A673 (cell line): ENCODE data around the gene DYNC1LI2. TPM values are rescaled to one million over a fixed set of nuclear protein-coding genes. Genes with fewer than 3 reads are reported as not detected.

Experiments used
- BruUV-seq: library from RNA; stranded (reverse); fragments of 400-500 nt; replicated peaks from 2 replicates; lab custom pipeline; 2021; lab: Mats Ljungman, UMichigan
- CTCF ChIA-PET: fragments of 300-600 bp; sonication (Branson Sonifier 250); formaldehyde crosslinking; loops from one replicate; lab custom pipeline; 2022; ENCODE audit warnings: antibody characterized with exemption; lab: Charles Lee
- POLR2A ChIA-PET: fragments of 300-600 bp; sonication (Branson Sonifier 250); formaldehyde crosslinking; loops from one replicate; lab custom pipeline; 2022; ENCODE audit warnings: antibody characterized with exemption; ENCODE audit not compliant: low non-redundant PET; lab: Charles Lee
- DNase-seq: peaks from one replicate; pipeline ENCODE4 v3.0.0-alpha.2; 2015; ENCODE audit warnings: low spot score
- H3K27ac ChIP-seq: fragments of 200-600 bp; sonication (generic); 2 replicates; pipeline ENCODE4 v1.5.1; 2016; ENCODE audit warnings: mixed run types, low read depth, mild to moderate bottlenecking, mixed read lengths, antibody characterized with exemption, low read length; ENCODE audit not compliant: poor library complexity, severe bottlenecking
- H3K27me3 ChIP-seq: fragments of 200-600 bp; sonication (generic); replicated peaks from 2 replicates; pipeline ENCODE4 v1.6.1; 2017; ENCODE audit warnings: mixed run types, low read depth, mild to moderate bottlenecking, mixed read lengths, antibody characterized with exemption, low read length; ENCODE audit not compliant: insufficient read depth, poor library complexity
- H3K36me3 ChIP-seq: fragments of 200-600 bp; sonication (generic); 2 replicates; pipeline ENCODE4 v1.6.1; 2016; ENCODE audit warnings: mixed run types, mild to moderate bottlenecking, mixed read lengths, antibody characterized with exemption, low read length; ENCODE audit not compliant: insufficient read depth, poor library complexity, severe bottlenecking
- H3K4me1 ChIP-seq: fragments of 200-600 bp; sonication (generic); 2 replicates; pipeline ENCODE4 v1.6.1; 2017; ENCODE audit warnings: mixed run types, mild to moderate bottlenecking, mixed read lengths, antibody characterized with exemption, low read length; ENCODE audit not compliant: insufficient read depth, poor library complexity, severe bottlenecking
- H3K4me3 ChIP-seq: fragments of 200-600 bp; sonication (generic); 2 replicates; pipeline ENCODE4 v1.5.1; 2016; ENCODE audit warnings: low read depth, mixed run types, mild to moderate bottlenecking, mixed read lengths, low read length; ENCODE audit not compliant: poor library complexity, severe bottlenecking
- H3K9me3 ChIP-seq: fragments of 200-600 bp; sonication (generic); 2 replicates; pipeline ENCODE4 v1.6.1; 2016; ENCODE audit warnings: mixed run types, low read depth, mild to moderate bottlenecking, mixed read lengths, antibody characterized with exemption, low read length; ENCODE audit not compliant: poor library complexity, severe bottlenecking
- CTCF ChIP-seq: fragments of 300-800, 200-600 bp; sonication (generic); conservative IDR thresholded peaks from 2 replicates; pipeline ENCODE4 v1.5.1; 2017; ENCODE audit warnings: low read depth, mild to moderate bottlenecking, antibody characterized with exemption, low read length, moderate library complexity, mixed read lengths
- EZH2 ChIP-seq: fragments of 200-600 bp; sonication (generic); IDR thresholded peaks from 2 replicates; pipeline ENCODE4 v1.6.1; 2017; ENCODE audit warnings: borderline replicate concordance, low read depth, mild to moderate bottlenecking, mixed read lengths, antibody characterized with exemption, low read length; ENCODE audit not compliant: poor library complexity, severe bottlenecking
- intact Hi-C: fragments of 100-400 bp; cut with micrococcal nuclease; formaldehyde crosslinking; loops from one replicate; pipeline ENCODE4 v1.10.0; 2022; ENCODE audit not compliant: unreplicated experiment
- total RNA-seq: library from RNA; stranded (reverse); gene quantifications from 2 replicates; pipeline ENCODE4 v1.2.3, GENCODE V29; 2021

DYNC1LI2 gene
- total RNA-seq, 1 experiment from 2014 or later: 164 TPM

- Histone ChIP-seq H3K27ac (peak overlapping the region; percentile 71), H3K9me3 (no peaks in the 10 kb centered on the region), H3K36me3 (no peaks in the 10 kb centered on the region), H3K27me3 (no peaks in the 10 kb centered on the region), H3K4me1 (peaks cover 13% of the 10 kb centered on the region), H3K4me3 (peak overlapping the region; percentile 81)
- no TSS peak for BruUV-seq
- POLR2A ChIA-PET: interaction anchor here (0.7 kb wide), 1 partner anchor 9 kb away, joined by 3 read pairs; no protein-coding TSS in a partner anchor
- CTCF ChIA-PET: interaction anchor here (1.4 kb wide), 1 partner anchor 45 kb away, joined by 3 read pairs; no protein-coding TSS in a partner anchor
- intact Hi-C loops: no loop called here
- DNase-seq: peak; percentile 23
- TF ChIP-seq EZH2 (no peak), CTCF (no peak)
Measured at GRCh38 chr16:66695935-66696668, 55.3 kb downstream of the DYNC1LI2 start.

- Histone ChIP-seq H3K9me3 (no peaks in the 10 kb centered on the region), H3K4me3 (peak overlapping the region; percentile 81), H3K27ac (no peak overlapping the region), H3K27me3 (no peaks in the 10 kb centered on the region), H3K4me1 (peaks cover 13% of the 10 kb centered on the region), H3K36me3 (no peaks in the 10 kb centered on the region)
- BruUV-seq: no TSS peak
- DNase-seq: no peak
- TF ChIP-seq EZH2 (no peak), CTCF (no peak)
- ChIA-PET POLR2A (interaction anchor here (0.7 kb wide), 1 partner anchor 10 kb away, joined by 3 read pairs; no protein-coding TSS in a partner anchor), CTCF (no interaction called here)
- intact Hi-C loops: no loop called here
Measured at GRCh38 chr16:66695471-66695934, 55.9 kb downstream of the DYNC1LI2 start.

- no peak for DNase-seq
- Histone ChIP-seq H3K27me3 (no peaks in the 10 kb centered on the region), H3K9me3 (no peaks in the 10 kb centered on the region), H3K4me1 (peaks cover 13% of the 10 kb centered on the region), H3K27ac (no peak overlapping the region), H3K36me3 (no peaks in the 10 kb centered on the region), H3K4me3 (no peak overlapping the region)
- POLR2A ChIA-PET: no interaction called here
- CTCF ChIA-PET: no interaction called here
- TF ChIP-seq CTCF (no peak), EZH2 (no peak)
- BruUV-seq: no TSS peak
- intact Hi-C loops: no loop called here
Measured at GRCh38 chr16:66693149-66693548, 58.3 kb downstream of the DYNC1LI2 start.
